GM12891 (cell line): ENCODE results near the gene ART4. TPM values are rescaled to one million over a fixed set of nuclear protein-coding genes. Genes with fewer than 3 reads are reported as not detected.

Experiments used
- DNase-seq: peaks from one replicate; pipeline ENCODE4 v3.0.0; 2011; ENCODE audit warnings: low spot score; ENCODE audit not compliant: insufficient read length
- FAIRE-seq: peaks from 2 replicates; lab custom pipeline; 2011; peaks lifted over from hg19 to GRCh38; lab: Jason Lieb, UNC
- PAX5 ChIP-seq: IDR thresholded peaks from 2 replicates; pipeline ENCODE4 v1.6.1; 2011; ENCODE audit warnings: low read length, moderate library complexity, mild to moderate bottlenecking; ENCODE audit not compliant: insufficient read depth, severe bottlenecking
- POLR2A ChIP-seq: IDR thresholded peaks from 2 replicates; pipeline ENCODE4 v1.6.1; 2011; ENCODE audit warnings: low read depth, low read length, control low read depth
- POLR2AphosphoS5 ChIP-seq: IDR thresholded peaks from 2 replicates; pipeline ENCODE4 v1.6.1; 2011; ENCODE audit warnings: low read depth, low read length, control low read depth
- POU2F2 ChIP-seq: IDR thresholded peaks from 2 replicates; pipeline ENCODE4 v1.6.1; 2011; ENCODE audit warnings: low read depth, mild to moderate bottlenecking, control low read depth, low read length, moderate library complexity
- SPI1 ChIP-seq: IDR thresholded peaks from 2 replicates; pipeline ENCODE4 v1.6.1; 2011; ENCODE audit warnings: low read depth, low read length, control low read depth
- TAF1 ChIP-seq: IDR thresholded peaks from 2 replicates; pipeline ENCODE4 v1.6.1; 2011; ENCODE audit warnings: low read depth, low read length, control low read depth
- polyA plus RNA-seq: library from polyadenylated mRNA; unstranded; fragments of >200 nt; gene quantifications from one replicate; pipeline ENCODE4 v1.2.1, GENCODE V29; 2012; ENCODE audit warnings: low read depth, missing spikeins, inconsistent platforms; ENCODE audit not compliant: missing spikeins

Gene ART4
- polyA plus RNA-seq: not detected

DNA sequence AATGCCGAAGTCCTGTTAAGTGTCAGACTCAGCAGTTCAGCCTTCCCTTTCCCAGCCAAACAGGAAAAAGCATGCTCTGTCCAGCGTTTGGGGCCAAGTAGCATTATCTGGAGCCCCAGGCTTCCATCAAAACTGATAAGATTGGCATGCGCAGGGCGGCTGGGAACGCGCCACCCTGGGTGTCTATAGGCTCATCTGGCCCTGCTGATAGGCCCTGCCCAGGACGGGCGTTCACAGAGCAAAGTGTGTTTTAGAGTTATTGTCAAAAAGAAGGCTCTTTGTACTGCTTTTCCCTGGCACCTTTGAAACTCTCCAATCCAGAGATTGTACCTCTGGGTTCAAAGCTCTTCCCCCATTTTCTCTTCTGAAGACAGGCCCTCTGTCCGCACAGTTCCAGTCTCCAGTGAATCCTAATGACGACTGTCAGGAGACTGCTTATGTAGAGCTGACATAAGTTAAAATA is at the start of gene ART4:
TSS of gene ART4 (minus strand) at position 102 of the 463 bp plus-strand sequence. CDS start 413 bp downstream, outside the sequence.
- TF ChIP-seq POLR2A (no peak), POLR2AphosphoS5 (no peak), PAX5 (no peak), SPI1 (no peak), TAF1 (no peak), POU2F2 (no peak)
- no peak for DNase-seq
- no peak for FAIRE-seq

DNA sequence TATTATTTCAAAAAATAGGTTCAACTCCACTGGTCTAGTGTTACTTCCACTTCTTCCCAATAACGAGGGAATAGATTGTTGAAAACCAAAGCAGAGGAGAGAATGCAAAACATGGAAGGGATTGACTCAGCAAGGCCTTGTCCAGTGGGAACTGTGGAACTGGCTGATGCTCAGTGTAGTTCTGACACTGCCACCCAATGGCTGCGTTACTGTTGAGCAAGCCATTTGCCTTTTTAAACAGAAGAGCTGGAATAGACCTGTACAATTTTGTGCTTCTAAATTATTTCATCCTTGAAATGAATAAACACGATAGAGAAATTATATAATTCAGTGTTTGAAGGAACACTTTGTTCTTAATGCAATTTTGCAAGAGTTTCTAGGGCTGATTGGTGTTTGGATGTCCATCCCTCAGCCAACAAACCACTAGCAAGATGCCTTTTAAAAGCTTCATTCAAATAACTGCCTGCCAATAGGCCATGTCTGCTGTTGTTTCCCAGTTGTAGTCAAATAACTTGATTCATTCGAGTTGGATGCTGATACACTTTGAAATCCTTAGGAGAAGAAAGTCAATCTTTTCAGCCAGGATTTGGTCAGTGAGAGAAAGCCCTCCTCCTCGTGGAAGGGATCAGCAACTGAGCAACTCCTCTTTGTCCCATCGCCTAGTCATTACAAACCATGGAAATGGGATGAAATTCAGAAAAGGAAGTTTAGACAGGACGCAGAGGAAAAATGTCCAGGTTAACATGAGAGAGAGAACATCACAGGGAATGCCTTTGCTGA is 49.6 kb upstream of the ART4 start:
- TF ChIP-seq SPI1 (no peak), POLR2A (no peak), POU2F2 (no peak), TAF1 (no peak), PAX5 (no peak), POLR2AphosphoS5 (no peak)
- FAIRE-seq (peak; percentile 60), DNase-seq (no peak)

DNA sequence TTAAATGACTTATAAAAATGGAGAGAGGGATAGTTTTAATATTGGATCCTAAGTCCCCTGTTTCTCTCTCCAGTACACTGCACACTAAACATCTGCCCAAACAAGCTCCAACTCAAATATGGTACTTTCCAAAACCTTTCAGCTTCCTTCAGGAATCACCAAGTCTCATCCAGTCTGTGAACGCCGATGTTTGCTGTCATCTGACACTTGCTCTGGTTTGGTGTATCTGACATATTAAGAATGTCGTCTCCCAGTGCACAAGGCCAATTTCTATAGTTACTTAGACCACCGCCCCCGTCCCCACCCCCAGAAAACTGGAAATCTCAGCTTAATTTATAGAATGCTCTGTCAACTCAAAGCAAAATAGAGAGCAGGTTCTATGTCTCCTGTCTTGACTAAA is 47.4 kb upstream of the ART4 start:
- DNase-seq (no peak), FAIRE-seq (no peak)
- TF ChIP-seq SPI1: no peak
- no peak for TF ChIP-seq PAX5
- TF ChIP-seq POLR2AphosphoS5: no peak
- TF ChIP-seq TAF1: no peak
- TF ChIP-seq POU2F2: no peak
- TF ChIP-seq POLR2A: no peak

DNA sequence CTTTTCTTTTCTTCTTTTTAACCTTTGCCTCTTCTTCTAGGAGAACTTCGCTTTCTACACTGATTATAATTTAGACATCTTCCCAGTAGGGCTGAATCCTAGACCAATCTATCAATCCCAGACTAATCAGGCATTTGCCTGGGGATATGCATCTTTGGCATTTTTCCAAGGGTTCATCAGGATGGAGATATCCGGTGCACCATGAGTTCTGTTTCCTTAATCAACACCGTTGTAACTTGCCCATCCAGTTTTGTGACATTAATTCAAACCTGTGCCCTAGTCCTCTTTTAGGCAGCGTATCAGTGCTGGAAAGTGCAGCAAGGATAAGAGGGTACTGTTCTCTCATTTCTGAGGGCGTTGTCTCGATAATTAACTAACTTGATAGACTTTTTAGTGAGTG is 42.9 kb upstream of the ART4 start:
- no peak for DNase-seq
- TF ChIP-seq PAX5 (no peak), POU2F2 (no peak), TAF1 (no peak), POLR2AphosphoS5 (no peak), SPI1 (no peak), POLR2A (no peak)
- FAIRE-seq: peak; percentile 62

DNA sequence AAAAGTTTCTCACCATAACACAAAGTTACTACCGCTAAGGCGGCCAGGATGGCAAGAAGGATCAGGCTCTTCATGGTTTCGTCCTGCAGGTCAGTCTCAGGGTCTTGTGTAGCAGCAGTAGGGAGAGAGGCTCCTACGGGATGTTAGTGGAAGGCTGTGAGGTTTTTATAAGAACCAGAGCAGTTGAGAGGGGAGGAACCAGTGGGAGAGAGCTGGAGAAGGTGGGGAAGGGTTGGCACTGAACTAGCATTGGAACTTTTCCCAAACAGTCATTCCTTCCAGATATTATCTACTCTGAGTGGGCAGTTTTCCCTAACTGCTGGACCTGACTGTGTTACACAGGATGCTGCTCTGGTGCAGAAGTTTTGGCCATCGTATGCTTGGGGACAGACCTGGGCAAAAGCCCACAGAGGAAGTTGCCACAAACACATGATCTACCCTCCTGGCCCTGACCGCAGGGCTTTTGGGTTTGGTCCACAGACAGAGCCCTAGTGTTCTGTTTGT is 42.4 kb upstream of the ART4 start, which contains the start of gene MGP:
TSS of gene MGP (minus strand) at position 137 of the 504 bp plus-strand sequence. CDS start at position 74, 63 bp downstream.
- FAIRE-seq (peak; percentile 23), DNase-seq (no peak)
- TF ChIP-seq POLR2A: no peak
- TF ChIP-seq POU2F2: no peak
- no peak for TF ChIP-seq TAF1
- TF ChIP-seq PAX5: no peak

GRCh38 chr12:14884458-14884878 is 41.1 kb upstream of the ART4 start:
- FAIRE-seq (peak; percentile 52), DNase-seq (no peak)
- TF ChIP-seq POU2F2 (no peak), SPI1 (peak; percentile 89), POLR2A (no peak), POLR2AphosphoS5 (no peak), TAF1 (no peak), PAX5 (no peak)

GRCh38 chr12:14883686-14884085 is 40.4 kb upstream of the ART4 start:
- TF ChIP-seq POLR2A (no peak), POLR2AphosphoS5 (no peak), SPI1 (no peak), TAF1 (no peak), PAX5 (no peak), POU2F2 (no peak)
- FAIRE-seq (no peak), DNase-seq (no peak)

- no peak for FAIRE-seq
- TF ChIP-seq PAX5 (no peak), SPI1 (0 out of 2 replicates have a peak, but pooled peaks have one; percentile 31)
- no peak for DNase-seq
Observed at GRCh38 chr12:14880890-14881453, 37.6 kb upstream of the ART4 start.
